IMR-90 (cell line): Measurements from ENCODE around the gene CNFN. TPM values are rescaled to one million over a fixed set of nuclear protein-coding genes. Genes with fewer than 3 reads are reported as not detected.

Experiments
- ATAC-seq: fragments of 200-7000 bp; cut with Tn5 transposase; 2 replicates; pipeline ENCODE4 v1.9.1; 2020; ENCODE audit warnings: low read depth, mild to moderate bottlenecking, moderate library complexity
- BruUV-seq: library from RNA; stranded (reverse); fragments of 400-500 nt; replicated peaks from 2 replicates; lab custom pipeline; 2021; lab: Mats Ljungman, UMichigan
- CTCF ChIA-PET: fragments of 300-600 bp; formaldehyde crosslinking; extraction: SDS; loops from one replicate; lab custom pipeline; 2021; ENCODE audit warnings: antibody characterized with exemption; lab: Yijun Ruan, JAX
- POLR2A ChIA-PET: fragments of 300-600 bp; sonication (Branson Sonifier 250); formaldehyde crosslinking; loops from one replicate; lab custom pipeline; 2022; ENCODE audit warnings: antibody characterized with exemption; ENCODE audit not compliant: unreplicated experiment; lab: Charles Lee
- DNase-seq: peaks from one replicate; pipeline ENCODE4 v3.0.0; 2013
- H2AFZ ChIP-seq: replicated peaks from 2 replicates; pipeline ENCODE3; 2013; ENCODE audit warnings: low read length, mild to moderate bottlenecking; ENCODE audit not compliant: poor library complexity
- H2AK5ac ChIP-seq: 2 replicates; pipeline ENCODE4 v1.6.1; 2013; ENCODE audit warnings: low read depth, low read length, inconsistent platforms
- H2AK9ac ChIP-seq: replicated peaks from 2 replicates; pipeline ENCODE3; 2013; ENCODE audit warnings: mild to moderate bottlenecking, low read depth, low read length, moderate library complexity; ENCODE audit not compliant: poor library complexity
- H2BK120ac ChIP-seq: 2 replicates; pipeline ENCODE4 v1.6.1; 2013; ENCODE audit warnings: low read depth, low read length, inconsistent platforms
- H2BK15ac ChIP-seq: 3 replicates; pipeline ENCODE4 v1.6.1; 2013; ENCODE audit warnings: low read depth, low read length, inconsistent platforms
- H2BK20ac ChIP-seq: 2 replicates; pipeline ENCODE4 v1.6.1; 2013; ENCODE audit warnings: low read depth, mild to moderate bottlenecking, inconsistent platforms, low read length, moderate library complexity
- H2BK5ac ChIP-seq: 2 replicates; pipeline ENCODE4 v1.6.1; 2013; ENCODE audit warnings: mild to moderate bottlenecking, low read depth, low read length, inconsistent platforms; ENCODE audit not compliant: poor library complexity, severe bottlenecking
- H3K14ac ChIP-seq: replicated peaks from 2 replicates; pipeline ENCODE4 v1.6.1; 2013; ENCODE audit warnings: low read depth, low read length, inconsistent platforms
- H3K18ac ChIP-seq: 2 replicates; pipeline ENCODE4 v1.6.1; 2013; ENCODE audit warnings: low read depth, low read length, control low read depth
- H3K23ac ChIP-seq: 2 replicates; pipeline ENCODE4 v1.6.1; 2013; ENCODE audit warnings: low read depth, low read length, inconsistent platforms
- H3K27ac ChIP-seq: 2 replicates; pipeline ENCODE4 v1.5.1; 2013; ENCODE audit warnings: mild to moderate bottlenecking, control low read depth, low read length; ENCODE audit not compliant: insufficient read depth
- H3K27me3 ChIP-seq: 2 replicates; pipeline ENCODE4 v1.6.1; 2013; ENCODE audit warnings: low read length; ENCODE audit not compliant: control insufficient read depth, insufficient read depth
- H3K36me3 ChIP-seq: 2 replicates; pipeline ENCODE4 v1.6.1; 2013; ENCODE audit warnings: low read length, mixed read lengths; ENCODE audit not compliant: control insufficient read depth, insufficient read depth
- H3K4ac ChIP-seq: 2 replicates; pipeline ENCODE4 v1.6.1; 2013; ENCODE audit warnings: low read depth, low read length, inconsistent platforms
- H3K4me1 ChIP-seq: 2 replicates; pipeline ENCODE4 v1.6.1; 2013; ENCODE audit warnings: low read length, mixed read lengths; ENCODE audit not compliant: control insufficient read depth, insufficient read depth
- H3K4me2 ChIP-seq: 2 replicates; pipeline ENCODE4 v1.6.1; 2013; ENCODE audit warnings: low read depth, mild to moderate bottlenecking, control low read depth, low read length, moderate library complexity
- H3K4me3 ChIP-seq: 2 replicates; pipeline ENCODE4 v1.5.1; 2013; ENCODE audit warnings: low read depth, mild to moderate bottlenecking, control low read depth, low read length, moderate library complexity; ENCODE audit not compliant: insufficient read depth
- H3K56ac ChIP-seq: 2 replicates; pipeline ENCODE4 v1.6.1; 2013; ENCODE audit warnings: low read length, inconsistent platforms; ENCODE audit not compliant: insufficient read depth; ENCODE audit errors: extremely low read depth
- H3K79me1 ChIP-seq, 2 experiments: 2 replicates each; pipeline ENCODE4 v1.6.1; 2013; ENCODE audit warnings: low read length in 2 of 2, inconsistent platforms in 1 of 2, low read depth in 1 of 2
- H3K9ac ChIP-seq: 2 replicates; pipeline ENCODE4 v1.6.1; 2013; ENCODE audit warnings: low read depth, low read length, control low read depth
- H3K9me1 ChIP-seq: 2 replicates; pipeline ENCODE4 v1.6.1; 2013; ENCODE audit warnings: low read length, inconsistent platforms; ENCODE audit not compliant: insufficient read depth
- H3K9me3 ChIP-seq: 2 replicates; pipeline ENCODE4 v1.6.1; 2013; ENCODE audit warnings: low read length; ENCODE audit not compliant: control insufficient read depth, insufficient read depth
- H4K20me1 ChIP-seq: 2 replicates; pipeline ENCODE4 v1.6.1; 2013; ENCODE audit warnings: low read length, inconsistent platforms; ENCODE audit not compliant: insufficient read depth
- H4K5ac ChIP-seq: 2 replicates; pipeline ENCODE4 v1.6.1; 2013; ENCODE audit warnings: mild to moderate bottlenecking, low read depth, low read length, control low read depth
- H4K8ac ChIP-seq, 2 experiments: 2 replicates each; pipeline ENCODE4 v1.6.1; 2013; ENCODE audit warnings: low read depth in 2 of 2, low read length in 2 of 2, control low read depth in 1 of 2, inconsistent platforms in 1 of 2
- H4K91ac ChIP-seq: 2 replicates; pipeline ENCODE4 v1.6.1; 2013; ENCODE audit warnings: low read depth, low read length, inconsistent platforms; ENCODE audit not compliant: insufficient read depth
- CTCF ChIP-seq: conservative IDR thresholded peaks from 2 replicates; pipeline ENCODE4 v1.5.1; 2012; ENCODE audit warnings: mild to moderate bottlenecking, low read depth, low read length, improper control_type of control experiment
- ELK1 ChIP-seq: fragments of 150-350 bp; IDR thresholded peaks from 2 replicates; pipeline ENCODE4 v1.6.1; 2016; ENCODE audit warnings: low read depth, mild to moderate bottlenecking, low read length, moderate library complexity, borderline replicate concordance
- RAD21 ChIP-seq: IDR thresholded peaks from 2 replicates; pipeline ENCODE4 v1.6.1; 2012; ENCODE audit warnings: low read length, improper control_type of control experiment
- RCOR1 ChIP-seq: IDR thresholded peaks from 2 replicates; pipeline ENCODE4 v1.6.1; 2012; ENCODE audit warnings: mild to moderate bottlenecking, low read length, improper control_type of control experiment; ENCODE audit not compliant: insufficient replicate concordance
- SMC3 ChIP-seq: fragments of 150-350 bp; IDR thresholded peaks from 2 replicates; pipeline ENCODE4 v1.6.1; 2016; ENCODE audit warnings: low read depth, mild to moderate bottlenecking, antibody characterized with exemption, low read length, moderate library complexity
- WGBS, 2 experiments: methylation state at CpG; one replicate each; pipeline versions ENCODE4 v1.1.5 to v1.1.7; 2013; ENCODE audit warnings: missing lambda C conversion rate in 2 of 2; ENCODE audit not compliant: insufficient read length in 1 of 2; ENCODE audit errors: extremely low coverage in 2 of 2; 5-methylcytosine and 5-hydroxymethylcytosine counted together
- dilution Hi-C: fragments of 300-500 bp; cut with HindIII; formaldehyde crosslinking; loops from one replicate; pipeline ENCODE4 v1.14.3; 2018; ENCODE audit warnings: low sequenced_read_pairs; ENCODE audit not compliant: unreplicated experiment
- in situ Hi-C: fragments of 300-500 bp; cut with MboI; formaldehyde crosslinking; loops from 3 replicates; pipeline ENCODE4 v1.14.3; 2019; ENCODE audit warnings: low sequenced_read_pairs, inconsistent platforms, mixed read lengths
- intact Hi-C: fragments of 100-400 bp; cut with micrococcal nuclease; formaldehyde crosslinking; loops from 2 replicates; pipeline ENCODE4 v1.10.0; 2022
- polyA plus RNA-seq, 3 experiments: library from polyadenylated mRNA; depleted of rRNA; stranded (reverse); fragments of >200 nt; gene quantifications; 2 replicates each; pipeline ENCODE4 v1.2.3, GENCODE V29; 2012; ENCODE audit warnings: low replicate concordance in 1 of 3
- total RNA-seq: library from RNA; depleted of rRNA; stranded (reverse); fragments of >200 nt; gene quantifications from 2 replicates; pipeline ENCODE4 v1.2.3, GENCODE V29; 2012

CNFN gene
- total and polyA plus RNA-seq, 2 of the 4 experiments (the other 2 are of a cell fraction) = 1.2 TPM; not detected in 1

DNA sequence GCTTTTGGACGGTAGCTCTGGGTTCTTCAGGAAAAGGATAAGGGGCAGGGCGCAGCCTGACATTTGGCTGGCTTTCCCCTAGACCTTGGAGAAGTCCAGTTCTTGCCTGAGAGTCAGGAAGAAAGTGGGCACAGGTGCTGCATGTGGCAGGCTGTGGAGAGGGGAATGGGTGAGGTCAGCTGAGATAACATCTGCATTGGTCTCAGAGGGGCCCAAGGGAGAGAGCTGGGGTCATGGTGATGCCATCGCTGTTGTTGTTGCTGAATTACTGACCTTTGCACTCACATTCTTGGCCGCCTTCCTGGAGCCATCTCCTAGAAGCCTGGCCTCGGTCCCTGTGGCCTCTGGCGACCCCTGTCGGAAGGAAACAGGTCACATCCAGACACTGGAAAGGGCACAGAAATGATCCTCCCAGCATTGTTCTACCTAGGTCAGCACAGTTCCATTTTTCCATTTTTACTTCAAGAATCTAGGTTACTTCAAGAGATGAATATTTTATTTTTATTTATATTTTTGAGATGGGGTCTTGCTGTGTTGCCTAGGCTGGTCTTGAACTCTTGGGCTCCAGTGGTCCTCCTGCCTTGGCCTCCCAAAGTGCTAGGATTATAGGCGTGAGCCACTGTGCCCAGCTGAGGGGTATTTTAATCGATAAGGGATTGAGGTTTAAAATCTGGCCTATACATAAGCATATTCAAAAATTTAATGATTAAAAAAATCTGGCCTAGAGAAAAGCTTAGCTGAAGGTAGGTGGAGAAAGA is 43.6 kb upstream of the CNFN start:
- DNase-seq = peak; percentile 14
- TF ChIP-seq RAD21 = peak; percentile 52
- no peak for TF ChIP-seq RCOR1
- TF ChIP-seq SMC3 = peak; percentile 25; the same call in 1 of the 2 replicates
- TF ChIP-seq ELK1 = no peak
- peak; percentile 60 for TF ChIP-seq CTCF
- in situ Hi-C loops (no loop called here), intact Hi-C loops (no loop called here), dilution Hi-C loops (no loop called here)
- 35% methylated on average over 3 of the region's 9 CpGs; no CpG with 5 or more reads in 1 of the 2 experiments for whole genome bisulfite sequencing, 2 experiments
- Histone ChIP-seq H2AK5ac (no peak overlapping the region), H3K18ac (no peak overlapping the region), H2BK20ac (no peak overlapping the region), H2BK5ac (no peak overlapping the region), H3K4ac (no peak overlapping the region), H3K23ac (no peak overlapping the region; the same call in 1 of the 2 replicates), H3K14ac (no peak overlapping the region), H3K27ac (no peak overlapping the region), H2BK15ac (no peak overlapping the region), H3K9me3 (no peaks in the 10 kb centered on the region), H3K4me2 (no peak overlapping the region), H4K91ac (no peak overlapping the region), H3K36me3 (no peaks in the 10 kb centered on the region), H3K4me1 (no peaks in the 10 kb centered on the region), H2AK9ac (no peak overlapping the region), H2AFZ (peak overlapping the region; percentile 51), H3K79me1 (no peaks in the 10 kb centered on the region), H3K4me3 (no peak overlapping the region), H4K8ac (no peak overlapping the region), H4K5ac (no peak overlapping the region), H3K9ac (no peak overlapping the region), H4K20me1 (no peaks in the 10 kb centered on the region), H3K27me3 (no peaks in the 10 kb centered on the region), H3K9me1 (peaks cover 3% of the 10 kb centered on the region; the same call in 1 of the 2 replicates), H2BK120ac (no peak overlapping the region), H3K56ac (no peak overlapping the region)
- POLR2A ChIA-PET = no interaction called here
- peak; percentile 65 for ATAC-seq
- no TSS peak for BruUV-seq
- CTCF ChIA-PET = interaction anchor here (1.1 to 1.5 kb wide), 4 partner anchors 9 to 325 kb away, joined by 3 to 4 read pairs (median 3); partner anchors contain the start of gene CXCL17
